Endothelial cell of umbilical vein (primary cell): Measurements from ENCODE around the gene ZNF362. TPM values are rescaled to one million over a fixed set of nuclear protein-coding genes. Genes with fewer than 3 reads are reported as not detected.

Experiments
- BruUV-seq: library from RNA; stranded (reverse); fragments of 400-500 nt; replicated peaks from 2 replicates; lab custom pipeline; 2021; lab: Mats Ljungman, UMichigan
- CTCF ChIA-PET: fragments of 300-600, 350-600 bp; sonication (Branson Sonifier 250); formaldehyde crosslinking; loops from one replicate; lab custom pipeline; 2021; ENCODE audit warnings: antibody characterized with exemption, inconsistent platforms; lab: Charles Lee
- POLR2A ChIA-PET: fragments of 300-600, 350-600 bp; sonication (Branson Sonifier 250); formaldehyde crosslinking; loops from one replicate; lab custom pipeline; 2021; ENCODE audit warnings: antibody characterized with exemption, inconsistent platforms; lab: Charles Lee
- DNase-seq: peaks from one replicate; pipeline ENCODE4 v3.0.0-alpha.2; 2011; ENCODE audit warnings: low read depth, low spot score
- FAIRE-seq: peaks from 2 replicates; lab custom pipeline; 2011; peaks lifted over from hg19 to GRCh38; lab: Jason Lieb, UNC
- H2AFZ ChIP-seq: 2 replicates; pipeline ENCODE4 v1.6.0; 2012; ENCODE audit warnings: low read depth, low read length, control low read depth, inconsistent platforms
- H3K27ac ChIP-seq: 2 replicates; pipeline ENCODE4 v1.5.1; 2011; ENCODE audit warnings: low read depth, mild to moderate bottlenecking, control low read depth, low read length, moderate library complexity; ENCODE audit not compliant: insufficient read depth
- H3K27me3 ChIP-seq, 2 experiments: 2 replicates each; pipeline versions ENCODE4 v1.6.0 to v1.6.1; 2011; ENCODE audit warnings: low read length in 2 of 2, mixed read lengths in 1 of 2; ENCODE audit not compliant: control insufficient read depth in 2 of 2, insufficient read depth in 2 of 2
- H3K36me3 ChIP-seq, 2 experiments: 2 replicates in 1 of 2; 3 replicates in 1 of 2; pipeline ENCODE4 v1.5.1; 2011; ENCODE audit warnings: low read length in 2 of 2, mild to moderate bottlenecking in 1 of 2, moderate library complexity in 1 of 2; ENCODE audit not compliant: control insufficient read depth in 2 of 2, insufficient read depth in 2 of 2; ENCODE audit errors: extremely low read depth in 1 of 2
- H3K4me1 ChIP-seq: 3 replicates; pipeline ENCODE4 v1.5.1; 2011; ENCODE audit warnings: mild to moderate bottlenecking, low read length; ENCODE audit not compliant: control insufficient read depth, insufficient read depth; ENCODE audit errors: extremely low read depth
- H3K4me2 ChIP-seq: 2 replicates; pipeline ENCODE4 v1.6.1; 2011; ENCODE audit warnings: low read length, control low read depth, mixed read lengths; ENCODE audit not compliant: insufficient read depth
- H3K4me3 ChIP-seq, 3 experiments: fragments of 200-600 bp in 1 of 3; sonication (generic), shearing (Covaris generic) in 1 of 3; replicated peaks in 1 of 3; 2 replicates each; pipeline ENCODE4 v1.5.1; 2011 to 2016; ENCODE audit warnings: control low read depth in 3 of 3, low read length in 3 of 3, mild to moderate bottlenecking in 2 of 3, inconsistent platforms in 1 of 3, low read depth in 1 of 3, moderate library complexity in 1 of 3; ENCODE audit not compliant: insufficient read depth in 1 of 3
- H3K79me2 ChIP-seq: 2 replicates; pipeline ENCODE4 v1.6.0; 2012; ENCODE audit warnings: low read length, inconsistent platforms; ENCODE audit not compliant: control insufficient read depth, insufficient read depth
- H3K9ac ChIP-seq: replicated peaks from 2 replicates; pipeline ENCODE3; 2011; ENCODE audit warnings: low read length, control low read depth; ENCODE audit not compliant: insufficient read depth; ENCODE audit errors: extremely low read depth
- H3K9me1 ChIP-seq: replicated peaks from 3 replicates; pipeline ENCODE4 v1.6.0; 2011; ENCODE audit warnings: mild to moderate bottlenecking, low read length; ENCODE audit not compliant: control insufficient read depth, insufficient read depth; ENCODE audit errors: extremely low read depth
- H3K9me3 ChIP-seq: replicated peaks from 2 replicates; pipeline ENCODE4 v1.5.1; 2012; ENCODE audit warnings: low read length, inconsistent platforms; ENCODE audit not compliant: control insufficient read depth, insufficient read depth
- H4K20me1 ChIP-seq: replicated peaks from 2 replicates; pipeline ENCODE3; 2011; ENCODE audit warnings: mild to moderate bottlenecking, low read length; ENCODE audit not compliant: control insufficient read depth, insufficient read depth; ENCODE audit errors: extremely low read depth
- FOS ChIP-seq: IDR thresholded peaks from 2 replicates; pipeline ENCODE4 v1.6.1; 2011; ENCODE audit warnings: mild to moderate bottlenecking, low read length, moderate library complexity, borderline replicate concordance; ENCODE audit not compliant: insufficient read depth
- GATA2 ChIP-seq: IDR thresholded peaks from 2 replicates; pipeline ENCODE4 v1.7.0; 2011; ENCODE audit warnings: low read depth, mild to moderate bottlenecking, moderate library complexity, mixed read lengths, low read length; ENCODE audit not compliant: insufficient read length, insufficient read depth
- JUN ChIP-seq: IDR thresholded peaks from 2 replicates; pipeline ENCODE4 v1.6.1; 2011; ENCODE audit warnings: borderline replicate concordance, low read depth; ENCODE audit not compliant: insufficient read length, insufficient read depth
- POLR2A ChIP-seq: IDR thresholded peaks from 2 replicates; pipeline ENCODE4 v1.6.1; 2012; ENCODE audit warnings: low read depth, mild to moderate bottlenecking, control low read depth, low read length
- POLR2AphosphoS5 ChIP-seq: IDR thresholded peaks from 2 replicates; pipeline ENCODE4 v1.6.1; 2012; ENCODE audit warnings: low read depth, mild to moderate bottlenecking, control low read depth, low read length, moderate library complexity; ENCODE audit not compliant: insufficient read depth
- dilution Hi-C: fragments of 300-500 bp; cut with MboI; formaldehyde crosslinking; loops from one replicate; pipeline ENCODE4 v1.15.0; 2019; ENCODE audit warnings: low sequenced_read_pairs; ENCODE audit not compliant: extremely low pct_ligation_motif_present
- intact Hi-C: fragments of 100-400 bp; cut with micrococcal nuclease; formaldehyde crosslinking; loops from one replicate; pipeline ENCODE4 v1.10.0; 2022
- polyA plus RNA-seq, 4 experiments: library from polyadenylated mRNA; depleted of rRNA in 3 of 4; stranded (reverse) in 3 of 4; unstranded in 1 of 4; fragments of >200 nt; gene quantifications; 2 replicates each; pipeline versions ENCODE4 v1.2.1 to v1.2.3, GENCODE V29; 2011 to 2012; ENCODE audit warnings: missing spikeins in 1 of 4
- total RNA-seq: library from RNA; stranded (reverse); gene quantifications from 2 replicates; pipeline ENCODE4 v1.2.3, GENCODE V29; 2021
- TF ChIP-seq, protein P1 (sequence below), 2 donors: IDR thresholded peaks; 1 replicate in 1 of 2; 2 replicates in 1 of 2; pipeline ENCODE4 v1.5.1; 2011; ENCODE audit warnings: low read length in 2 of 2, mild to moderate bottlenecking in 2 of 2, moderate library complexity in 2 of 2, control low read depth in 1 of 2, inconsistent platforms in 1 of 2, low read depth in 1 of 2; ENCODE audit not compliant: insufficient read depth in 1 of 2; ENCODE audit errors: extremely low read depth in 1 of 2
- TF ChIP-seq, protein P2 (sequence below): IDR thresholded peaks from 2 replicates; pipeline ENCODE4 v1.6.1; 2011; ENCODE audit not compliant: insufficient read depth, insufficient read length

The ZNF362 gene
- total and polyA plus RNA-seq, 2 donors (not counting 3 experiments of a cell fraction or from before 2014, with no cell fraction given) = 28.4 to 35.3 TPM

DNA sequence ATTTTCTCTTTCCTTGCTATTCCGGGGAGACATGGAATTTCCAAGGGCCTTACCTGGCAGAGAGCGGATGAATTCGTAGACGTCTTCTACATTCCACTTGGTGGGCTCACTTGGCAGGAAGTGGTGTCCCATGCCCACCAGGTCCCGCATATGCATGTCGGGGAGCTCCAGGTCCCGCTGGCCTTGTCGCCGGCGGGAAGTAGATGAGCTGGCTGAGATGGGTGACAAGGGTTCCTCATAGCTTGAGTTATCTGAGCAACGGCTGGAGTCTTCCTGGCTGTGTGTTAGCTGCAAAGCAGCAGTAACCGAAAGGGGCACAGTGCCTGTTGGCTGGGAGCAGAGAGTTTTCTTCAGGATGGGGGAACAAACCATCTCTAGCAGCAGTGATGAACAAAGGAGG is 72.5 kb downstream of the ZNF362 start:
- Histone ChIP-seq H3K36me3 (peaks cover 47 to 81% of the 10 kb centered on the region in 2 experiments), H3K27ac (no peak overlapping the region), H3K4me1 (peaks cover 2% of the 10 kb centered on the region), H3K9me1 (no peaks in the 10 kb centered on the region), H3K9ac (no peak overlapping the region), H2AFZ (no peak overlapping the region), H3K4me2 (no peak overlapping the region), H4K20me1 (no peaks in the 10 kb centered on the region), H3K4me3 (no peak overlapping the region), H3K79me2 (peaks cover 19% of the 10 kb centered on the region), H3K9me3 (no peaks in the 10 kb centered on the region), H3K27me3 (no peaks in the 10 kb centered on the region)
- FAIRE-seq (no peak), DNase-seq (no peak)
- ChIA-PET CTCF (interaction anchor here (1.3 kb wide), 1 partner anchor 9 kb away, joined by 3 read pairs; no protein-coding TSS in a partner anchor), POLR2A (interaction anchor here (1.5 kb wide), 1 partner anchor 9 kb away, joined by 4 read pairs; the partner anchor contains the start of gene A3GALT2)
- BruUV-seq = no TSS peak
- no peak for TF ChIP-seq GATA2
- TF ChIP-seq FOS = no peak
- TF ChIP-seq, protein P1, sequence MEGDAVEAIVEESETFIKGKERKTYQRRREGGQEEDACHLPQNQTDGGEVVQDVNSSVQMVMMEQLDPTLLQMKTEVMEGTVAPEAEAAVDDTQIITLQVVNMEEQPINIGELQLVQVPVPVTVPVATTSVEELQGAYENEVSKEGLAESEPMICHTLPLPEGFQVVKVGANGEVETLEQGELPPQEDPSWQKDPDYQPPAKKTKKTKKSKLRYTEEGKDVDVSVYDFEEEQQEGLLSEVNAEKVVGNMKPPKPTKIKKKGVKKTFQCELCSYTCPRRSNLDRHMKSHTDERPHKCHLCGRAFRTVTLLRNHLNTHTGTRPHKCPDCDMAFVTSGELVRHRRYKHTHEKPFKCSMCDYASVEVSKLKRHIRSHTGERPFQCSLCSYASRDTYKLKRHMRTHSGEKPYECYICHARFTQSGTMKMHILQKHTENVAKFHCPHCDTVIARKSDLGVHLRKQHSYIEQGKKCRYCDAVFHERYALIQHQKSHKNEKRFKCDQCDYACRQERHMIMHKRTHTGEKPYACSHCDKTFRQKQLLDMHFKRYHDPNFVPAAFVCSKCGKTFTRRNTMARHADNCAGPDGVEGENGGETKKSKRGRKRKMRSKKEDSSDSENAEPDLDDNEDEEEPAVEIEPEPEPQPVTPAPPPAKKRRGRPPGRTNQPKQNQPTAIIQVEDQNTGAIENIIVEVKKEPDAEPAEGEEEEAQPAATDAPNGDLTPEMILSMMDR (IDR thresholded peaks at IDR 0.05; ENCODE audit: extremely low read depth in 1 of 2, insufficient read depth in 1 of 2, low read depth in 1 of 2, low read length in 2 of 2) = no peak
- TF ChIP-seq JUN = no peak
- TF ChIP-seq POLR2AphosphoS5 = no peak
- TF ChIP-seq POLR2A = no peak
- TF ChIP-seq, protein P2, sequence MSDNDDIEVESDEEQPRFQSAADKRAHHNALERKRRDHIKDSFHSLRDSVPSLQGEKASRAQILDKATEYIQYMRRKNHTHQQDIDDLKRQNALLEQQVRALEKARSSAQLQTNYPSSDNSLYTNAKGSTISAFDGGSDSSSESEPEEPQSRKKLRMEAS = no peak
- intact Hi-C loops (no loop called here), dilution Hi-C loops (no loop called here)
